ENCODE results near the gene CTNNA3.

CTNNA3 gene

DNA sequence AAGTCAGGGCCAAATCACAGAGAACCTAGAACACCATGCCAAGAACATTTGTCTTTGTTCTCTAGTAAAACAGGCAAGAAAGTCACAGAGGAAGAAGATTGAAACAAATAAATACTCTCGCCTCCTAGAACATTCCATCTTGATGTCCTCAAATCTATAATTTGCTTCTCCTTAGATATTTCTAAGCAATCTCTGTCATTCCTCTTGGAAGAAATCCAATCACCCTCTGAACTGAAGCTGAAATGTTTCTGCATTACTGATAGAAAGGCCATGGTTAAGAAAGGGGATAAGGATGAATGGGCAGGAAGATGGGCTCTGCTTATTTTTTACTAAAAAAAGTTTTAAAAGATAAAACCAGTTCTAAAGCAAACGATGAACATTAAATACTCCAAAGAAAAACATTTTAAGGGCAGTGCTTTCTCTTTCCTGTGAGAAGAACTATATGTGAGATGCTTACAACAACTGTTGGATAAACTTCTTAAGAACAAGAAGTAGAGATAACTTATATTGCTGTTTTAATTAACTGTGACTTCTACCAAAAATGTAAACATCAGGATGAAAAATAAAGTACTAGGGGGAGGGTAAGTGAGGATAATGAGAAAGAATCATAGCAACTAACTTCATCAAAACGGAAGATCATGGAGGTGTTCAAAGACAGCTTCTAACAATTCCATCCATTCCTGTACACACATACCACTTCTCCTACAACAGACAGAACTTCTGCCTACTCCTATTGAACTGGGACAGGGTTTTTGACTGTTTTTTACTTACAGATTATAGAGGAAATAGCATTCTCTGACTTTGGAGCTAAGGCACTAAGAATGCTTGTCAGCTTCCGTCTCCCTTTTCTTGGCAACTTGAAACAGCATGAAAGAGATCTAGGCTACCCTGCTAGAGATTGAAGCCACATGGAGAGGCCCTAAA lies 923.2 kb downstream of the CTNNA3 start:
- Histone ChIP-seq H3K9ac (no peak overlapping the region), H3K27me3 (ENCODE audit: control insufficient read depth, insufficient read depth, low read length) (no peaks in the 10 kb centered on the region), H3K79me2 (no peaks in the 10 kb centered on the region), H3K36me3 (ENCODE audit: control insufficient read depth, insufficient read depth, low read length) (no peaks in the 10 kb centered on the region), H3K9me3 (ENCODE audit: control insufficient read depth, low read length) (no peaks in the 10 kb centered on the region), H3K4me2 (ENCODE audit: low read length) (no peak overlapping the region), H2AFZ (no peak overlapping the region), H3K27ac (no peak overlapping the region), H3K4me3 (ENCODE audit: low read depth, low read length) (no peak overlapping the region), H3K4me1 (no peaks in the 10 kb centered on the region)
- TF ChIP-seq, protein P1, sequence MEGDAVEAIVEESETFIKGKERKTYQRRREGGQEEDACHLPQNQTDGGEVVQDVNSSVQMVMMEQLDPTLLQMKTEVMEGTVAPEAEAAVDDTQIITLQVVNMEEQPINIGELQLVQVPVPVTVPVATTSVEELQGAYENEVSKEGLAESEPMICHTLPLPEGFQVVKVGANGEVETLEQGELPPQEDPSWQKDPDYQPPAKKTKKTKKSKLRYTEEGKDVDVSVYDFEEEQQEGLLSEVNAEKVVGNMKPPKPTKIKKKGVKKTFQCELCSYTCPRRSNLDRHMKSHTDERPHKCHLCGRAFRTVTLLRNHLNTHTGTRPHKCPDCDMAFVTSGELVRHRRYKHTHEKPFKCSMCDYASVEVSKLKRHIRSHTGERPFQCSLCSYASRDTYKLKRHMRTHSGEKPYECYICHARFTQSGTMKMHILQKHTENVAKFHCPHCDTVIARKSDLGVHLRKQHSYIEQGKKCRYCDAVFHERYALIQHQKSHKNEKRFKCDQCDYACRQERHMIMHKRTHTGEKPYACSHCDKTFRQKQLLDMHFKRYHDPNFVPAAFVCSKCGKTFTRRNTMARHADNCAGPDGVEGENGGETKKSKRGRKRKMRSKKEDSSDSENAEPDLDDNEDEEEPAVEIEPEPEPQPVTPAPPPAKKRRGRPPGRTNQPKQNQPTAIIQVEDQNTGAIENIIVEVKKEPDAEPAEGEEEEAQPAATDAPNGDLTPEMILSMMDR (IDR thresholded peaks at IDR 0.05): no peak

DNA sequence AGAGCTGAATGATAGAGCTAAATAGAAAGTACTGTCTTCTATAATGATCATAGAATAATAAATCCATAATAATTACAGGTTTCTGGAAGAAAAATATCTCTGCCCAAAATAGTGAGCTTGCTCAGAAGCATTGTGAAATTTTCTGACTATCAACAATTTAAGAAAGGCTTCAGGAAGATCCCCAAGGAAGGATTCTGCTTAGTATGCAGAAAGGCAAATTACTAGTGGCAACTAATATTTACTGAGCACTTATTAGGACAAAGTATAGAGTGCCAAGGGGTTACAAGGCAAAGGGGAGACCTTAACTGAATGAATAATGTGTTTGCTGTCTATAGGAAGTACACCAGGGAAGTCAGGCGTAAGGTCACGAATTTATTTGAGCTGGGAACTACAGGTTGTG lies 928.3 kb downstream of the CTNNA3 start:
- H3K27ac ChIP-seq: no peak overlapping the region
- no peaks in the 10 kb centered on the region for H3K4me1 ChIP-seq
- no peak overlapping the region for H3K9ac ChIP-seq
- H3K4me2 ChIP-seq (ENCODE audit: low read length): no peak overlapping the region
- no peak overlapping the region for H3K4me3 ChIP-seq (ENCODE audit: low read depth, low read length)
- no peaks in the 10 kb centered on the region for H3K36me3 ChIP-seq (ENCODE audit: control insufficient read depth, insufficient read depth, low read length)
- H3K9me3 ChIP-seq (ENCODE audit: control insufficient read depth, low read length): no peaks in the 10 kb centered on the region
- no peak overlapping the region for H2AFZ ChIP-seq
- TF ChIP-seq, protein P1 (IDR thresholded peaks at IDR 0.05): no peak
- no peaks in the 10 kb centered on the region for H3K79me2 ChIP-seq
- no peaks in the 10 kb centered on the region for H3K27me3 ChIP-seq (ENCODE audit: control insufficient read depth, insufficient read depth, low read length)

DNA sequence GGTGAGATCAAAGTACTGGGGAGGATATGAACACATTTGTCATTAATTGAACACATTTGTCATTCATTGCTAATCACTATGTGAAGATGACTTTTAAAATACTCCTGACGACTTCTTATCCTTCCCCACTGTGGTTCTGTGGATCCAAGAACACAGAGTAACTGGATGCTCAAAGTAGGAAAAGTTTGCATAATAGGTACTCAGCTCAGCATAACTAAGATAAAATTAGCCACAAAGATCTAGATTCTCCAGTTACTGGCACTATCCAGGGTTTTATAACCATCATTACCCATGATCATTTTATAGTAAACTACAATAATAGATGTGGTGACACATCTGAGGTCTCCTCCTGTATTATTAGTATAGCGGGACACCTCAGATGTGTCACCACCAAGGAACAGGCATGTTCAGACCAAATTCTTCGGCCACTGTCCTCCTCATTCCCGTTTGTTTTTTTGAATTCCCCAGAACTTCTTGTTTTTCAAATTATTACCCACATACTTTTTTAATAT lies 933.7 kb downstream of the CTNNA3 start:
- Histone ChIP-seq H3K4me2 (ENCODE audit: low read length) (no peak overlapping the region), H3K79me2 (no peaks in the 10 kb centered on the region), H3K36me3 (ENCODE audit: control insufficient read depth, insufficient read depth, low read length) (no peaks in the 10 kb centered on the region), H2AFZ (no peak overlapping the region), H3K4me3 (ENCODE audit: low read depth, low read length) (no peak overlapping the region), H3K27me3 (ENCODE audit: control insufficient read depth, insufficient read depth, low read length) (no peaks in the 10 kb centered on the region), H3K4me1 (no peaks in the 10 kb centered on the region), H3K9ac (no peak overlapping the region), H3K9me3 (ENCODE audit: control insufficient read depth, low read length) (no peaks in the 10 kb centered on the region), H3K27ac (no peak overlapping the region)
- TF ChIP-seq, protein P1 (IDR thresholded peaks at IDR 0.05): no peak

DNA sequence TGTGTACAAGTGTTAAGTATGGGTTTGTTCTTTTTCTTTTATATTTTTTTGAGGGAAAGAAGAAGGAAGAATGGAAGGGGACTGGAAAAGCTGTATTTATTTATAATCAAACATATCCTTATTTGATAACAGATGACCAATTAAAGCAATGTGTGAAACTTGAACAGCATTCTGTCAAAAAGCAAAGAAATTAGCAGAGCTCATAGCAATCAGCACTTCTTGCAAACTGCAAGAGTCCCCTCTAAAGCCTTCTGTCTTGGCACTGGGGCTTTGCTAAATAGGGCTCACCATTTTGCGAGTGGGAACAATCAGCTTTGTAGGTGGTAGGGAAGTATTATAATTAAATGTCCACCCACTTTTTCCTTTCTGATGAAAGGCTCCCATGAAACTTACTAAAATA lies 935.1 kb downstream of the CTNNA3 start:
- H3K4me1 ChIP-seq: no peaks in the 10 kb centered on the region
- H3K27ac ChIP-seq: no peak overlapping the region
- H3K4me2 ChIP-seq (ENCODE audit: low read length): no peak overlapping the region
- no peaks in the 10 kb centered on the region for H3K79me2 ChIP-seq
- no peaks in the 10 kb centered on the region for H3K27me3 ChIP-seq (ENCODE audit: control insufficient read depth, insufficient read depth, low read length)
- no peaks in the 10 kb centered on the region for H3K9me3 ChIP-seq (ENCODE audit: control insufficient read depth, low read length)
- no peak overlapping the region for H3K4me3 ChIP-seq (ENCODE audit: low read depth, low read length)
- no peaks in the 10 kb centered on the region for H3K36me3 ChIP-seq (ENCODE audit: control insufficient read depth, insufficient read depth, low read length)
- TF ChIP-seq, protein P1 (IDR thresholded peaks at IDR 0.05): no peak
- H2AFZ ChIP-seq: no peak overlapping the region
- H3K9ac ChIP-seq: no peak overlapping the region

Data from parathyroid adenoma (tissue), 2 donors.